Activated CD4-positive, CD25-positive, alpha-beta regulatory T cell treated with anti-CD3 and anti-CD28 coated beads, Interleukin-2, amount 50 U/mL, for 16 hours (primary cell): ENCODE data around the gene RFTN2.
"Not testable (repeated sequence)": the region's sequence is repeated elsewhere in the genome, so short reads cannot be mapped to it uniquely, and the experiment has no call there.

Experiments
- DNase-seq: peaks from one replicate; pipeline ENCODE4 v3.0.0-alpha.2; 2020; ENCODE audit warnings: low read depth, low spot score

RFTN2 gene

GRCh38 chr2:197604117-197604860, 71.1 kb downstream of the RFTN2 start:
- DNase-seq: no peak

GRCh38 chr2:197601726-197602125, 73.7 kb downstream of the RFTN2 start:
- no peak for DNase-seq

GRCh38 chr2:197600306-197600705, 75.1 kb downstream of the RFTN2 start:
- no peak for DNase-seq

- DNase-seq: no peak
These were observed 76.0 kb downstream of the RFTN2 start for GRCh38 chr2:197599285-197599965.

GRCh38 chr2:197598450-197598849, 76.9 kb downstream of the RFTN2 start:
- DNase-seq: no peak

- DNase-seq: no peak
These were observed 78.2 kb downstream of the RFTN2 start for GRCh38 chr2:197597166-197597565.

GRCh38 chr2:197596766-197597165, 78.6 kb downstream of the RFTN2 start:
- DNase-seq: no peak

- DNase-seq: no peak
These were observed 83.9 kb downstream of the RFTN2 start for GRCh38 chr2:197591339-197592072.

GRCh38 chr2:197587255-197587654, 88.1 kb downstream of the RFTN2 start:
- DNase-seq: not testable (repeated sequence)

- DNase-seq: not testable (repeated sequence)
These were observed 95.2 kb downstream of the RFTN2 start for GRCh38 chr2:197580166-197580565.

- not testable (repeated sequence) for DNase-seq
These were observed 97.1 kb downstream of the RFTN2 start for GRCh38 chr2:197578294-197578693.

- no peak for DNase-seq
These were observed 97.9 kb downstream of the RFTN2 start for GRCh38 chr2:197577446-197577845.

GRCh38 chr2:197576631-197577030, 98.8 kb downstream of the RFTN2 start:
- DNase-seq: no peak

- DNase-seq: no peak
These were observed 99.4 kb downstream of the RFTN2 start for GRCh38 chr2:197575987-197576386.

GRCh38 chr2:197573608-197574007, 101.8 kb downstream of the RFTN2 start:
- DNase-seq: no peak

GRCh38 chr2:197571627-197572271, 103.6 kb downstream of the RFTN2 start:
- DNase-seq: no peak

- no peak for DNase-seq
These were observed 115.2 kb downstream of the RFTN2 start for GRCh38 chr2:197560146-197560665.

- DNase-seq: no peak
These were observed 115.7 kb downstream of the RFTN2 start for GRCh38 chr2:197559681-197560080.

GRCh38 chr2:197558393-197558792, 117.0 kb downstream of the RFTN2 start:
- no peak for DNase-seq

- DNase-seq: no peak
These were observed 118.9 kb downstream of the RFTN2 start for GRCh38 chr2:197556456-197556855.

GRCh38 chr2:197555467-197555866, 119.9 kb downstream of the RFTN2 start:
- DNase-seq: no peak

GRCh38 chr2:197551260-197551659, 124.1 kb downstream of the RFTN2 start:
- DNase-seq: not testable (repeated sequence)
